Fibroblast of pulmonary artery (primary cell): ENCODE data around the gene DAG1.

Experiments used
- DNase-seq: peaks from one replicate; pipeline ENCODE4 v3.0.0-alpha.2; 2010; ENCODE audit warnings: low read depth
- H3K4me3 ChIP-seq: replicated peaks from 2 replicates; pipeline ENCODE4 v1.5.1; 2011; ENCODE audit warnings: low read depth, mild to moderate bottlenecking, control low read depth, low read length, moderate library complexity
- TF ChIP-seq, protein P1 (sequence below): IDR thresholded peaks from 2 replicates; pipeline ENCODE4 v1.5.1; 2011; ENCODE audit warnings: mild to moderate bottlenecking, control low read depth, low read length, inconsistent platforms; ENCODE audit errors: missing control alignments

DAG1 gene

GRCh38 chr3:49552087-49552486 lies 82.0 kb downstream of the DAG1 start:
- TF ChIP-seq, protein P1, sequence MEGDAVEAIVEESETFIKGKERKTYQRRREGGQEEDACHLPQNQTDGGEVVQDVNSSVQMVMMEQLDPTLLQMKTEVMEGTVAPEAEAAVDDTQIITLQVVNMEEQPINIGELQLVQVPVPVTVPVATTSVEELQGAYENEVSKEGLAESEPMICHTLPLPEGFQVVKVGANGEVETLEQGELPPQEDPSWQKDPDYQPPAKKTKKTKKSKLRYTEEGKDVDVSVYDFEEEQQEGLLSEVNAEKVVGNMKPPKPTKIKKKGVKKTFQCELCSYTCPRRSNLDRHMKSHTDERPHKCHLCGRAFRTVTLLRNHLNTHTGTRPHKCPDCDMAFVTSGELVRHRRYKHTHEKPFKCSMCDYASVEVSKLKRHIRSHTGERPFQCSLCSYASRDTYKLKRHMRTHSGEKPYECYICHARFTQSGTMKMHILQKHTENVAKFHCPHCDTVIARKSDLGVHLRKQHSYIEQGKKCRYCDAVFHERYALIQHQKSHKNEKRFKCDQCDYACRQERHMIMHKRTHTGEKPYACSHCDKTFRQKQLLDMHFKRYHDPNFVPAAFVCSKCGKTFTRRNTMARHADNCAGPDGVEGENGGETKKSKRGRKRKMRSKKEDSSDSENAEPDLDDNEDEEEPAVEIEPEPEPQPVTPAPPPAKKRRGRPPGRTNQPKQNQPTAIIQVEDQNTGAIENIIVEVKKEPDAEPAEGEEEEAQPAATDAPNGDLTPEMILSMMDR = no peak
- DNase-seq = no peak
- no peak overlapping the region for H3K4me3 ChIP-seq

- H3K4me3 ChIP-seq = peak overlapping the region; percentile 74
- DNase-seq = peak; percentile 57
- TF ChIP-seq, protein P1 = no peak
Measured at GRCh38 chr3:49553324-49553691, 83.2 kb downstream of the DAG1 start.

DNA sequence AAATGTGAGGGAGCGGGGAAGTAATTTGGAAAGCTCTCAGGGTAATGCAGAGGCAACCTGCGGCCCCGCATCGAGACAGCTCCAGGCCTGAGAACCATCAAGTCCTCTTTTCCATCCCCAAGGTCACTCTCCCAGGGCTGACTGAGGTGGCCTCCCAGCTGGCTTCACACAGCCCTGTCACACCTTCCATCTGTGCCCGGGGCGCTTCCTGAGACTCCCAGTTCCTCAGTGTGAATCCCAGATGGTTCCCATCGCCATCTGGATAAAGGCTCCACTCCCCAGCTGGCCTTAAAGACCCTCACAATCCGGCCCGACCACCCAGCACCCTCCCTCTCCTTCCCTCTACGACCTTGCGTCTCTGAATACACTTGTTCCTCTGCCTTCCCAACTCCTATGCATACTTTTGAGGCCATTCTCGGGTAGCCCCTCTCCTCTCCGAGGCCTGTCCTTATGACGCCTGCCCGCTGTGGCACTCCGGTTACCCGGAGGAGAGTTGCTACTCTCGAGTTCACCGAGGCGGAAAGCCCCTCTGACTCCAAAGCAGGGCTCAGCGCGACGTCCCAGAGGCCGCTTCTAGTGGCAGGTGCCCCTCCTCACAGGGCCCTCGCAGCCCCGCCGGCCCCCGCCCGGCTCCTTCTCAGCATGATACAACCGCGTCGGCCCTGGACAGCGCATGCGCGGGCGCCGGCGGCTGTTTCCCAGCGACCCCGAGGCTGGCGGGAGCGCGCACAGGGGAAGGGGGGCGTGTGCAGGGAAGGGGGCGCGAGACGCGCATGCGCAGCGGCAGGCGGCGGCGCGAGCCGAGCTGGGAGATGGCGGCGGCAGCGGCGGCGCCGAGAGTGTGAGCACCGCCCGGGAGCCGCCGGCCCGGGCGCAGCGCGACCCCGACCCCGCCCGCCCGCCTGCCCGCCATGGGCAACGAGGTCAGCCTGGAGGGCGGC lies 83.9 kb downstream of the DAG1 start, which contains the start of gene BSN:
Gene BSN, plus strand, starts transcription at position 786 of the 941 bp plus-strand sequence. Its CDS starts 126 bp downstream, at position 912.
- peak; percentile 91 for DNase-seq
- peak within 1 kb of the TSS; percentile 74 for H3K4me3 ChIP-seq
- TF ChIP-seq, protein P1 = no peak

DNA sequence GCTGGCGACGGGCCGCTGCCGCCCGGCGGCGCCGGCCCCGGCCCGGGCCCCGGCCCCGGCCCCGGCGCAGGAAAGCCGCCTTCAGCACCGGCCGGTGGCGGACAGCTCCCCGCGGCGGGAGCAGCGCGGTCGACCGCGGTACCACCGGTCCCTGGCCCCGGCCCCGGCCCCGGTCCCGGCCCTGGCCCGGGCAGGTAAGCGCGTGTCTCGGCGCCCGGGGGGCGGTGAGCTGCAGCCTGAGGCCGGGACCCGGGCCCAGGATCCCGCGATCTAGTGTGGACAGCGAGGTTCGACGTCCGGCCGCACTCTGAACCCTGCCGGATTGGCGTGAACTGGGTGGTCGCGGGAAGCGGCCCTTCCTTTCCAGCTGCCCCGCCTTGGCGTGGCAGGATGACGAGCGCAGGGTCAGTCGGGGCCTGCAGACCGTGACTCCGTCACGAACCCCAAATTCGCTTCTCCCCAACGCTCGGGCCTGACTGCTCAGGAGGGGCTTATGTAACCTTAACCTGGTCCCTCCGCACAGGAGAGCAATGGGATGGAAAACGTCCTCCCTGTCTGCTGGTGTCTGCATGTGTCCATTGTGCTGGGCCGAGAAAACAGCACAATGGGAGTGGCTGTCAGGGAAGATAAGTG lies 84.7 kb downstream of the DAG1 start:
- H3K4me3 ChIP-seq = peak overlapping the region; percentile 43
- DNase-seq = peak; percentile 35
- TF ChIP-seq, protein P1 = no peak

DNA sequence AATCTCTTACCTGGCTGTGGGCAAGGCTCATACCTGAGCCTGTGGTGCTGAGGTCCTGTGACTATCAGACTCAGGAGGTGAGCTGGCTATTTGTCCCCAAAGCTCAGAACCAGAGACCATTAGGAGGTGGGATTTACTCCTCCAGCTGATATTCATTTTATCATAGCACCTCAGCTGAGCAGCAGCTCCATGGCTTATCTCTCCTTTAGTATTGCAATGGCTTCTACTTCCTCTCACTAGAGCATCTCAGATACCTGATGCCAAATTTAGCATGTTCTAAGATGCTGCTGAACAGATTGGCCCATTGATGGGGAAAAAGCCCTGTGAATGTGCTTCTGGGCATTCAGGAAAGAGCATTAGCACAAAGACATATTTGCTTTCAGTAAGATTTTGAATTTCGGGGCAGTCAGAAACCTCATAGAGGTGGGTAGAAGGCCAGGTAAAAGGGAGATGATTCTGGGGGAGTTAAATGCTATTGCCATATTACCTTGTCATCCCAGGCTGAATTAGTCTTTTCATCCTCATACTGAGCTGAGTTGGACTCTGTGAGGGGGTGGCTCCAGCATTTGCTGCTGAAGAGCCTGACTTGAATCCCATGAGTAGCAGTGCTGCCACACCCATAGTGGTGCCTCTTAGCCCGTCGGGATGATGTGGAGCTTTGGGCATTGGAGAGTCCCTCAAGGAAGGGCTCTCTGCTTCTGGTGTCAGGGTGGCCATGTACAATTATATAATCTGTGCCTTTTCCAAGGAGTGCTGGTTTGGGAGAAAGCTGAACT lies 86.6 kb downstream of the DAG1 start:
- DNase-seq = no peak
- no peak overlapping the region for H3K4me3 ChIP-seq
- TF ChIP-seq, protein P1 = no peak

GRCh38 chr3:49563040-49563578 lies 93.0 kb downstream of the DAG1 start:
- TF ChIP-seq, protein P1 = no peak
- DNase-seq = no peak
- no peak overlapping the region for H3K4me3 ChIP-seq
